HG03439 (cell line): ENCODE data around the gene USP36.

ENCODE experiments used
- ATAC-seq: cut with Tn5 transposase; IDR thresholded peaks from one replicate; pipeline ENCODE4 v1.9.1; 2021; ENCODE audit warnings: mild to moderate bottlenecking, moderate library complexity; ENCODE audit not compliant: unreplicated experiment

The USP36 gene

GRCh38 chr17:78839762-78840529 is 668 bp downstream of the USP36 start:
- peak; percentile 20 for ATAC-seq

DNA sequence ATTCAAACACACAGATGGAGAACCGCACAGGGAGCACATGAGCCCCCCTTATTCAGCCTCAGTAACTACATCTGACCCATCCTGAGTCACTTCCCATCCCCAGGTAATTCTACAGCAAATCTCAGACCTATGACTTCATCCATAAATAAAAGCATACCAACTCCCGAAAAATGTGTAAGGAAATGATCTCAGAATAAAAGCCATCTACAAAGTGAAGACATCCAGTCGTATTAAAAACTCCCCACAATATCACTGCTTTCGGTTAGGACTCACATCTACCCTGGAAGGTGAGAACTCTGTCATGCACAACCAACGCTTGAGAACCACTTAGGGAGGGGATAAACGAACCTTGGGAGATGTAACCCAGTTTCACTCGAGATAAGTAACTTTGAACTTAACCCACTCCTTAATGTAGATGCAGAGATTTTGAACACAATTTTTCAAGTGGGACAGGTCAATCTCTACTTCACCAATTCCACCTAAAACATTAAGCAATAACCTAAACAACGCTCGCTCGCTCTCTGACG is 1.3 kb downstream of the USP36 start:
- no peak for ATAC-seq

- ATAC-seq = no peak
These were observed 2.0 kb downstream of the USP36 start for GRCh38 chr17:78838574-78839005.

GRCh38 chr17:78836420-78837021 is 4.1 kb downstream of the USP36 start:
- ATAC-seq = no peak

DNA sequence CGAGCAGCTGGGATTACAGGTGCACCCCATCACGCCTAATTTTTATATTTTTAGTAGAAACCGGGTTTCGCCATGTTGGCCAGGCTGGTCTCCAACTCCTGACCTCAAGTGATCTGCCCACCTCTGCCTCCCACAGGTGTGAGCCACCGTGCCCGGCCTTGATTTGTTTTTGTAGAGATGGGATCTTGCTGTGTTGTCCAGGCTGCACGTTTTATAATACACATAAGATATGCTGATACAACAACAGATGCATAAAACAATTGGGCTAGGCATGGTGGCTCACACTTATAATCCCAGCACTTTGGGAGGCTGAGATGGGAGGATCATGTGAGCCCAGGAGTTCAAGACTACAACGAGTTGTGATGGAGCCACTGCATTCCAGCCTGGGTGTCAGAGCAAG is 6.0 kb downstream of the USP36 start:
- no peak for ATAC-seq

GRCh38 chr17:78832541-78832810 is 8.1 kb downstream of the USP36 start:
- no peak for ATAC-seq

GRCh38 chr17:78831688-78832540 is 8.7 kb downstream of the USP36 start:
- ATAC-seq = no peak

DNA sequence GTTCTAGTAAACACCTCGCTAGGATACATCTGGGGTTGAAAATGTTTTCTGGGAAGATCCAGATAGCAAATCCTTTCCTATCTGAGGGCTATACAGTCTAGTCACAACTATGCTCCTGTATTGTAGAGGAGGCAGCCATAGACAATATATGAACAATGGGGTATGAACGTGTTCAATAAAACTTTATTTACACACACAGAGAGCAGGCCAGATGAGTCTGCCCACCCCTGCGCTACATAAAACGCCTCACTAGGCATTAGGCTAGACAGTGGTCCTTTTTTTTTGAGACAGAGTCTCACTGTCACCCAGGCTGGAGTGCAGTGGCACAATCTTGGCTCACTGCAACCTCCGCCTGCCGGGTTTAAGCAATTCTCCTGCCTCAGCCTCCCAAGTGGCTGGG is 11.1 kb downstream of the USP36 start:
- ATAC-seq = no peak

DNA sequence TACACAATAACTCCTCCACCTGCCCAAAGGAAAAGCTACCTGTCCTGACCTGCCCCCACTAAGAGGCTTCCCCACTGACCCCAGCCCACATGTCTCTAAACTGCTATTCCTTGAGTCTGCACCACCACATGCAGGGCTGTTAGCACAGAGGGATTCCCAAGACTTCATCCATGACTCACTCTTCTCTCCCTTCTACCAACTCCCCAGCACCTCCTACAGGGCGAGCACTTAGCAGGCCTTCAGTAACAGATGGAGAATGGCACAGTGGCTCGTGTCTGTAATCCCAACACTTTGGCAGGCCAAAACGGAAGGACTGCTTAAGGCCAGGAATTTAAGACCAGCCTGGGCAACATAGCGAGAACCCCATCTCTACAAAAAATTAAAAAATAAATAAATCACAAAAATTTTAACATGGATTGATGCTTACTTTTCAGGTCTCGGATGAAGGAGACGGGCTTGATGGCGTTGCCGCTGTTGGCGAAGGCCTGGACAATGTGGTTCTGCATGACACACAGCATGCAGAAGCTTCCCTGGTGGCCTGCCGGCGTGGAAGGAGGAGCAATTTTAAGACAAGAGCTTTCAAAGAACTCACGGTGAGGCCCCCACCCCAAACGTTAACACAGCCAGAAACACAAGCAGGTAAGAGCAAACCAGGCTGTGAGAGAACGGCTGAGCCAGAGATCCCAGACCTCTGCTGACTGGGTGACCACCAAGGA is 12.0 kb downstream of the USP36 start:
- ATAC-seq = no peak

- no peak for ATAC-seq
These were observed 13.6 kb downstream of the USP36 start for GRCh38 chr17:78826836-78827509.

- ATAC-seq = no peak
These were observed 14.2 kb downstream of the USP36 start for GRCh38 chr17:78826421-78826820.

- ATAC-seq = no peak
These were observed 14.9 kb downstream of the USP36 start for GRCh38 chr17:78825696-78826095.

GRCh38 chr17:78824240-78824639 is 16.4 kb downstream of the USP36 start:
- ATAC-seq = no peak

- ATAC-seq = no peak
These were observed 17.1 kb downstream of the USP36 start for GRCh38 chr17:78823282-78824046.

DNA sequence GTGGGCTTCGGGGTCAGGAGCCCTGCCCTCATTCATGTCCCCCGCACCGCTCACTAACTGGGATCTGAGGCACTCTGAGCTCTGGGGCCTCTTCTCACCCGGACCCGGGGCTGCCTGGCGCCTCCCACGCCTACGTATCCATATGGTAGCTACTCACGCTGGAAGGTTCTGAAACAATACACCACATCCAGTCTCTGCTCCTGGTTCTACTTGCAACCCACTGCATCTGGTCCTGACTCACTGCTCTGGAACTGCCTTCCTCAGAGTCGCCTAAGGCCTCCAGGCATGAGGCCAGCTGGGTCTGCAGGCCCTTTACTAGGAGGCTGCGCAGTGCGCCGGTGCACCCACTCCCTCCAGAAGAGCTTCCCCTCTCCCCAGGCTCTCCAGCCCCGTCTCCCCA is 18.1 kb downstream of the USP36 start:
- ATAC-seq = no peak

DNA sequence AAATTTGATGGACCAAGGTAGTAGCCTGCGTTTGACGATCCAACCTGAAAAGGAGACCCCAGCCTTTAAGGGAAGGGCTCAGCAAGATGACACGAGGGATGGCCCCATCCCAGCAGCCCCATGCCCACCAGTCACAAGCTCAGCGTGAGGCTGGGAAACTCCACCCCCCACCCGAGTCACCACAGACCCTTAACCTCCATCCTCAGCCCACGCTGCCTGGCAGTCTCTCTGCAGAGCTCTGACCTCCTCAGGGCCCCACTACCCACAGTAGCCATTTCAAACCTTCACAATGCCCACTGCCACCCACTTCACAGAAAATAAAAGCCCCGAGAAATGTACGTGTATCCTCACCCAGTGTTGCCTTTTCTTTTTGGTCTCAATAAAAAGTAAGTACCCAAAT is 18.7 kb downstream of the USP36 start:
- no peak for ATAC-seq

DNA sequence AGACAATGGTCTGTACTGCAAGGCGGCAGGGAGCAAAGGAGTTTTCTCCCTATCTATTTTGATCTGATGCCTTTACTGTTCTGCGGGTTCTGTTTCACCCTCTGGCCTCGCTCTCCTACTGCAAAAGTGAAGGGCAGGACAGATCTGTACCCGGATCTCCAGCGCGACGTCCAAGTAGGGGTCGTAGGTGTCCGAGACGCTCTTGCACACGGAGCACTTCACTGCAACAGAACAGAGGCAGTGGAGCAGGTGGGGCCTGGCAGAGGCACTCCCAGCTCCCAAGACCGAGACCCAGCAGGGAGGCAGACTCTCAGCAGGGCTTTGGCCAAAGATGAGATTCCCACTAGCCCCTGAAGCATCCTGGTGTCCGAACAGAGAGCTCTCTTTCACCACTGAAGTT is 19.8 kb downstream of the USP36 start:
- no peak for ATAC-seq

GRCh38 chr17:78819806-78820792 is 20.5 kb downstream of the USP36 start:
- no peak for ATAC-seq

DNA sequence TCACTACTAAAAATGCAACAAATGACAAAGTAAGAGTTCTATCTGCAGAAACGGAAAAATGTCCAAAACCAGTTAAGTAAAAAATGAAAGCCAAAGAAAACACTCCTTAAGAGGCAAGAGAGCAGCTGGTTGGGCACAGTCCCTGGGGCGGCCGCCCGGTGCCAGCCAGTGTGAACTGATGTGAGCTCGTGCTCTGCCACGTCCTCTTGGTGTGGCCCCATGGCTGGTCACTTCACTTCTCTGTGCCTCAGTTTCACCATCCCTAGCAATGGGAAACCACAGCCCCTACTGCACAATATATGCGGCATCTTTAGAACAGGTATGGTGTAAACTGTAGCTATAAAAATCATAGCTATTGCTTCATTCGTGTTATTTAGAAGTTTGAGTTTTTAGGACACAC is 21.2 kb downstream of the USP36 start:
- no peak for ATAC-seq
